Measurements from ENCODE around the gene IFNG. TPM values are rescaled to one million over a fixed set of nuclear protein-coding genes. Genes with fewer than 3 reads are reported as not detected.

Gene IFNG
- total and polyA plus RNA-seq, 2 experiments from 2014 or later = 0.11 TPM; not detected in 1

- Histone ChIP-seq H3K27ac (no peak overlapping the region), H3K4me1 (ENCODE audit: low read depth) (peaks cover 7% of the 10 kb centered on the region), H3K4me3 (no peak overlapping the region), H3K27me3 (no peaks in the 10 kb centered on the region), H3K9me3 (ENCODE audit: low read depth) (no peaks in the 10 kb centered on the region), H3K36me3 (no peaks in the 10 kb centered on the region)
- no peak for DNase-seq (ENCODE audit: low read depth in 1 of 2, low spot score in 1 of 2)
- no peak for TF ChIP-seq CTCF (IDR thresholded peaks at IDR 0.05; ENCODE audit: low read depth, low read length)
Measured at GRCh38 chr12:68199127-68199526, 39.6 kb upstream of the IFNG start.

- Histone ChIP-seq H3K36me3 (no peaks in the 10 kb centered on the region), H3K27ac (no peak overlapping the region), H3K27me3 (no peaks in the 10 kb centered on the region), H3K9me3 (ENCODE audit: low read depth) (no peaks in the 10 kb centered on the region), H3K4me3 (no peak overlapping the region), H3K4me1 (ENCODE audit: low read depth) (peaks cover 7% of the 10 kb centered on the region)
- no peak for DNase-seq (ENCODE audit: low read depth in 1 of 2, low spot score in 1 of 2)
- TF ChIP-seq CTCF (IDR thresholded peaks at IDR 0.05; ENCODE audit: low read depth, low read length) = no peak
Measured at GRCh38 chr12:68198507-68199086, 39.1 kb upstream of the IFNG start.

- no peak overlapping the region for H3K4me3 ChIP-seq
- H3K36me3 ChIP-seq = no peaks in the 10 kb centered on the region
- H3K9me3 ChIP-seq (ENCODE audit: low read depth) = no peaks in the 10 kb centered on the region
- no peaks in the 10 kb centered on the region for H3K27me3 ChIP-seq
- no peaks in the 10 kb centered on the region for H3K4me1 ChIP-seq (ENCODE audit: low read depth)
- TF ChIP-seq CTCF (IDR thresholded peaks at IDR 0.05; ENCODE audit: low read depth, low read length) = no peak
- DNase-seq (ENCODE audit: low read depth in 1 of 2, low spot score in 1 of 2) = no peak
- H3K27ac ChIP-seq = no peak overlapping the region
Measured at GRCh38 chr12:68190301-68190700, 30.8 kb upstream of the IFNG start.

GRCh38 chr12:68189821-68190242 lies 30.3 kb upstream of the IFNG start:
- no peaks in the 10 kb centered on the region for H3K27me3 ChIP-seq
- no peak for TF ChIP-seq CTCF (IDR thresholded peaks at IDR 0.05; ENCODE audit: low read depth, low read length)
- no peaks in the 10 kb centered on the region for H3K9me3 ChIP-seq (ENCODE audit: low read depth)
- no peaks in the 10 kb centered on the region for H3K4me1 ChIP-seq (ENCODE audit: low read depth)
- no peak overlapping the region for H3K4me3 ChIP-seq
- no peak overlapping the region for H3K27ac ChIP-seq
- peak in 1 of 2 donors; percentile 76 for DNase-seq (ENCODE audit: low read depth in 1 of 2, low spot score in 1 of 2)
- no peaks in the 10 kb centered on the region for H3K36me3 ChIP-seq

GRCh38 chr12:68185598-68185997 lies 26.1 kb upstream of the IFNG start:
- Histone ChIP-seq H3K36me3 (no peaks in the 10 kb centered on the region), H3K27ac (no peak overlapping the region), H3K4me1 (ENCODE audit: low read depth) (no peaks in the 10 kb centered on the region), H3K27me3 (no peaks in the 10 kb centered on the region), H3K9me3 (ENCODE audit: low read depth) (no peaks in the 10 kb centered on the region), H3K4me3 (no peak overlapping the region)
- TF ChIP-seq CTCF (IDR thresholded peaks at IDR 0.05; ENCODE audit: low read depth, low read length) = no peak
- no peak for DNase-seq (ENCODE audit: low read depth in 1 of 2, low spot score in 1 of 2)
